NOMO-1 treated with DMSO at 0.1 percent for 48 hours (cell line): ENCODE data around the gene CEP170B.
"Not testable (repeated sequence)": the region's sequence is repeated elsewhere in the genome, so short reads cannot be mapped to it uniquely, and the experiment has no call there.

Experiments used
- DNase-seq: peaks from one replicate; lab custom pipeline; 2025; ENCODE audit not compliant: unreplicated experiment; lab: John Stamatoyannopoulos, UW

Gene CEP170B

GRCh38 chr14:104941508-104942365, 76.7 kb downstream of the CEP170B start:
- no peak for DNase-seq

- no peak for DNase-seq
These were observed 77.5 kb downstream of the CEP170B start for GRCh38 chr14:104942586-104942985.

- not testable (repeated sequence) for DNase-seq
These were observed 78.3 kb downstream of the CEP170B start for GRCh38 chr14:104943216-104944015.

GRCh38 chr14:104944016-104944308, 78.9 kb downstream of the CEP170B start:
- DNase-seq = not testable (repeated sequence)

GRCh38 chr14:104944436-104945205, 79.6 kb downstream of the CEP170B start:
- not testable (repeated sequence) for DNase-seq

GRCh38 chr14:104945266-104945665, 80.2 kb downstream of the CEP170B start:
- not testable (repeated sequence) for DNase-seq
